Testis (tissue), 2 donors: ENCODE data around the gene SEC22A.

ENCODE experiments used
- CTCF ChIP-seq, 3 experiments: fragments of 450-650 bp in 2 of 3; fragments of 200-600 bp in 1 of 3; sonication (generic) in 1 of 3; IDR thresholded peaks; one replicate each; pipeline ENCODE4 v1.5.1; 2016 to 2019; ENCODE audit warnings: antibody characterized with exemption in 3 of 3, mild to moderate bottlenecking in 2 of 3, moderate library complexity in 1 of 3
- POLR2A ChIP-seq: fragments of 450-650 bp; IDR thresholded peaks from one replicate; pipeline ENCODE4 v1.6.1; 2017; ENCODE audit warnings: antibody characterized with exemption, mild to moderate bottlenecking, moderate library complexity

- TF ChIP-seq CTCF (IDR thresholded peaks at IDR 0.05) (no peak), POLR2A (no peak)
These were observed 116.6 kb downstream of the SEC22A start for GRCh38 chr3:123318374-123318773.
